ENCODE measurements around the gene MAP3K4.

- no peak for TF ChIP-seq CTCF (IDR thresholded peaks at IDR 0.05; ENCODE audit: borderline replicate concordance, extremely low read depth, low read length, poor library complexity, severe bottlenecking)
- TF ChIP-seq EZH2 (IDR thresholded peaks at IDR 0.05; ENCODE audit: borderline replicate concordance, low read depth, low read length, severe bottlenecking): no peak
Measured at GRCh38 chr6:161024364-161024920, 32.9 kb downstream of the MAP3K4 start.

All from DND-41 (cell line).